Fibroblast of skin of left biceps (primary cell): ENCODE measurements around the gene UFL1.
"Not testable (repeated sequence)": the region's sequence is repeated elsewhere in the genome, so short reads cannot be mapped to it uniquely, and the experiment has no call there.

Source experiments
- DNase-seq, 2 experiments: peaks; one replicate each; pipeline ENCODE4 v3.0.0-alpha.2; 2013; ENCODE audit warnings: low read depth in 2 of 2

The UFL1 gene

GRCh38 chr6:96521644-96522464 is at the start of gene UFL1:
UFL1 (plus strand) TSS chr6:96521806; CDS start chr6:96521874, 68 bp downstream.
- peak; percentile 68 to 72 for DNase-seq

GRCh38 chr6:96472291-96472690 is 49.3 kb upstream of the UFL1 start:
- not testable (repeated sequence) for DNase-seq

- DNase-seq, result no peak
Observed at GRCh38 chr6:96478695-96479094, 42.9 kb upstream of the UFL1 start.

GRCh38 chr6:96491926-96492325 is 29.7 kb upstream of the UFL1 start:
- DNase-seq, result no peak

GRCh38 chr6:96499781-96500180 is 21.8 kb upstream of the UFL1 start:
- DNase-seq, result no peak

- no peak for DNase-seq
Observed at GRCh38 chr6:96502915-96503314, 18.7 kb upstream of the UFL1 start.

- no peak for DNase-seq
Observed at GRCh38 chr6:96505363-96505762, 16.2 kb upstream of the UFL1 start.

GRCh38 chr6:96509281-96509680 is 12.3 kb upstream of the UFL1 start:
- DNase-seq, result no peak

- no peak for DNase-seq
Observed at GRCh38 chr6:96520171-96521115, 1.2 kb upstream of the UFL1 start.

GRCh38 chr6:96521306-96521643 is 331 bp upstream of the UFL1 start:
- DNase-seq, result no peak

GRCh38 chr6:96522465-96523009 is 931 bp downstream of the UFL1 start:
- no peak for DNase-seq

- no peak for DNase-seq
Observed at GRCh38 chr6:96528193-96528592, 6.6 kb downstream of the UFL1 start.

GRCh38 chr6:96532399-96532798 is 10.8 kb downstream of the UFL1 start:
- no peak for DNase-seq

- DNase-seq, result no peak
Observed at GRCh38 chr6:96537726-96538125, 16.1 kb downstream of the UFL1 start.

- DNase-seq, result no peak
Observed at GRCh38 chr6:96542702-96543101, 21.1 kb downstream of the UFL1 start.

GRCh38 chr6:96545882-96546281 is 24.3 kb downstream of the UFL1 start:
- no peak for DNase-seq

GRCh38 chr6:96547654-96548053 is 26.0 kb downstream of the UFL1 start:
- no peak for DNase-seq

GRCh38 chr6:96554558-96554957 is 33.0 kb downstream of the UFL1 start:
- DNase-seq, result no peak

GRCh38 chr6:96559740-96560139 is 38.1 kb downstream of the UFL1 start:
- DNase-seq, result not testable (repeated sequence)

- no peak for DNase-seq
Observed at GRCh38 chr6:96562886-96563285, 41.3 kb downstream of the UFL1 start, which contains the start of gene FHL5. FHL5 (plus strand) TSS chr6:96563128; CDS start chr6:96603614, 40,486 bp downstream.

GRCh38 chr6:96563853-96564252 is 42.2 kb downstream of the UFL1 start:
- DNase-seq, result no peak

- no peak for DNase-seq
Observed at GRCh38 chr6:96570053-96570452, 48.4 kb downstream of the UFL1 start.
